ENCODE measurements around the gene PREX1. TPM values are rescaled to one million over a fixed set of nuclear protein-coding genes. Genes with fewer than 3 reads are reported as not detected.
"Not testable (repeated sequence)": the region's sequence is repeated elsewhere in the genome, so short reads cannot be mapped to it uniquely, and the experiment has no call there.

Gene PREX1
- total RNA-seq, 2 donors from 2014 or later: 96.1 to 111 TPM

GRCh38 chr20:48815537-48815936 is 12.3 kb downstream of the PREX1 start:
- Mint-ChIP-seq H3K36me3 (ENCODE audit: low read depth) (peaks cover 64% of the 10 kb centered on the region), H3K4me3 (no peak overlapping the region), H3K4me1 (peaks cover 49% of the 10 kb centered on the region), H3K27ac (no peak overlapping the region), H3K27me3 (no peaks in the 10 kb centered on the region), H3K9me3 (no peaks in the 10 kb centered on the region)
- no peak for ATAC-seq (replicated peaks)

GRCh38 chr20:48814633-48815032 is 13.2 kb downstream of the PREX1 start:
- no peaks in the 10 kb centered on the region for H3K27me3 Mint-ChIP-seq
- H3K4me1 Mint-ChIP-seq: peaks cover 40% of the 10 kb centered on the region
- no peak overlapping the region for H3K27ac Mint-ChIP-seq
- peaks cover 55% of the 10 kb centered on the region for H3K36me3 Mint-ChIP-seq (ENCODE audit: low read depth)
- no peaks in the 10 kb centered on the region for H3K9me3 Mint-ChIP-seq
- no peak overlapping the region for H3K4me3 Mint-ChIP-seq
- no peak for ATAC-seq (replicated peaks)

GRCh38 chr20:48813930-48814546 is 13.8 kb downstream of the PREX1 start:
- Mint-ChIP-seq H3K27ac (no peak overlapping the region), H3K36me3 (ENCODE audit: low read depth) (peaks cover 49% of the 10 kb centered on the region), H3K9me3 (no peaks in the 10 kb centered on the region), H3K27me3 (no peaks in the 10 kb centered on the region), H3K4me3 (no peak overlapping the region), H3K4me1 (peaks cover 34% of the 10 kb centered on the region)
- ATAC-seq (replicated peaks): no peak

- peaks cover 36% of the 10 kb centered on the region for H3K4me1 Mint-ChIP-seq
- no peak overlapping the region for H3K4me3 Mint-ChIP-seq
- H3K36me3 Mint-ChIP-seq (ENCODE audit: low read depth): peaks cover 48% of the 10 kb centered on the region
- H3K27ac Mint-ChIP-seq: no peak overlapping the region
- H3K9me3 Mint-ChIP-seq: no peaks in the 10 kb centered on the region
- H3K27me3 Mint-ChIP-seq: no peaks in the 10 kb centered on the region
- ATAC-seq (replicated peaks): no peak
Observed at GRCh38 chr20:48813446-48813747, 14.4 kb downstream of the PREX1 start.

- ATAC-seq (replicated peaks): no peak
- peaks cover 43% of the 10 kb centered on the region for H3K36me3 Mint-ChIP-seq (ENCODE audit: low read depth)
- no peak overlapping the region for H3K27ac Mint-ChIP-seq
- H3K4me3 Mint-ChIP-seq: no peak overlapping the region
- no peaks in the 10 kb centered on the region for H3K27me3 Mint-ChIP-seq
- H3K9me3 Mint-ChIP-seq: no peaks in the 10 kb centered on the region
- peaks cover 31% of the 10 kb centered on the region for H3K4me1 Mint-ChIP-seq
Observed at GRCh38 chr20:48812600-48813445, 15.0 kb downstream of the PREX1 start.

- peaks cover 30% of the 10 kb centered on the region for H3K4me1 Mint-ChIP-seq
- H3K27me3 Mint-ChIP-seq; H3K9me3 Mint-ChIP-seq; ATAC-seq (replicated peaks): not testable (repeated sequence)
- H3K4me3 Mint-ChIP-seq: peak overlapping the region; percentile 39
- peaks cover 42% of the 10 kb centered on the region for H3K36me3 Mint-ChIP-seq (ENCODE audit: low read depth)
- H3K27ac Mint-ChIP-seq: peak overlapping the region; percentile 79
Observed at GRCh38 chr20:48812114-48812513, 15.7 kb downstream of the PREX1 start.

- peaks cover 39% of the 10 kb centered on the region for H3K4me1 Mint-ChIP-seq
- peak overlapping the region; percentile 83 for H3K27ac Mint-ChIP-seq
- no peaks in the 10 kb centered on the region for H3K9me3 Mint-ChIP-seq
- ATAC-seq (replicated peaks): no peak
- H3K4me3 Mint-ChIP-seq: peak overlapping the region; percentile 4
- H3K27me3 Mint-ChIP-seq: no peaks in the 10 kb centered on the region
- H3K36me3 Mint-ChIP-seq (ENCODE audit: low read depth): peaks cover 37% of the 10 kb centered on the region
Observed at GRCh38 chr20:48809673-48810072, 18.1 kb downstream of the PREX1 start.

- no peak overlapping the region for H3K4me3 Mint-ChIP-seq
- ATAC-seq (replicated peaks): no peak
- peaks cover 48% of the 10 kb centered on the region for H3K4me1 Mint-ChIP-seq
- H3K9me3 Mint-ChIP-seq: no peaks in the 10 kb centered on the region
- no peaks in the 10 kb centered on the region for H3K27me3 Mint-ChIP-seq
- H3K36me3 Mint-ChIP-seq (ENCODE audit: low read depth): peaks cover 46% of the 10 kb centered on the region
- peak overlapping the region; percentile 83 for H3K27ac Mint-ChIP-seq
Observed at GRCh38 chr20:48808382-48809034, 19.3 kb downstream of the PREX1 start.

GRCh38 chr20:48807586-48808381 is 20.0 kb downstream of the PREX1 start:
- Mint-ChIP-seq H3K36me3 (ENCODE audit: low read depth) (peaks cover 46% of the 10 kb centered on the region), H3K27me3 (no peaks in the 10 kb centered on the region), H3K4me1 (peaks cover 48% of the 10 kb centered on the region), H3K27ac (peak overlapping the region; percentile 83), H3K9me3 (no peaks in the 10 kb centered on the region), H3K4me3 (no peak overlapping the region)
- ATAC-seq (replicated peaks): no peak

GRCh38 chr20:48807051-48807450 is 20.7 kb downstream of the PREX1 start:
- H3K27me3 Mint-ChIP-seq: no peaks in the 10 kb centered on the region
- H3K4me3 Mint-ChIP-seq: no peak overlapping the region
- ATAC-seq (replicated peaks): no peak
- peaks cover 51% of the 10 kb centered on the region for H3K36me3 Mint-ChIP-seq (ENCODE audit: low read depth)
- no peaks in the 10 kb centered on the region for H3K9me3 Mint-ChIP-seq
- peak overlapping the region; percentile 62 for H3K27ac Mint-ChIP-seq
- H3K4me1 Mint-ChIP-seq: peaks cover 55% of the 10 kb centered on the region

- Mint-ChIP-seq H3K4me1 (peaks cover 60% of the 10 kb centered on the region), H3K27me3 (no peaks in the 10 kb centered on the region), H3K36me3 (ENCODE audit: low read depth) (peaks cover 41% of the 10 kb centered on the region), H3K9me3 (no peaks in the 10 kb centered on the region), H3K27ac (peak overlapping the region; percentile 62), H3K4me3 (no peak overlapping the region)
- no peak for ATAC-seq (replicated peaks)
Observed at GRCh38 chr20:48805716-48806115, 22.1 kb downstream of the PREX1 start.

GRCh38 chr20:48805286-48805685 is 22.5 kb downstream of the PREX1 start:
- Mint-ChIP-seq H3K4me3 (no peak overlapping the region), H3K9me3 (no peaks in the 10 kb centered on the region), H3K36me3 (ENCODE audit: low read depth) (peaks cover 41% of the 10 kb centered on the region), H3K27ac (peak overlapping the region; percentile 10), H3K4me1 (peaks cover 60% of the 10 kb centered on the region), H3K27me3 (no peaks in the 10 kb centered on the region)
- ATAC-seq (replicated peaks): no peak

GRCh38 chr20:48804300-48804980 is 23.4 kb downstream of the PREX1 start:
- no peaks in the 10 kb centered on the region for H3K27me3 Mint-ChIP-seq
- H3K4me1 Mint-ChIP-seq: peaks cover 60% of the 10 kb centered on the region
- no peak overlapping the region for H3K4me3 Mint-ChIP-seq
- ATAC-seq (replicated peaks): no peak
- peaks cover 41% of the 10 kb centered on the region for H3K36me3 Mint-ChIP-seq (ENCODE audit: low read depth)
- H3K27ac Mint-ChIP-seq: peak overlapping the region; percentile 10
- no peaks in the 10 kb centered on the region for H3K9me3 Mint-ChIP-seq
